Type B pancreatic cell (in vitro differentiated cells): Measurements from ENCODE around the gene ALLC. TPM values are rescaled to one million over a fixed set of nuclear protein-coding genes. Genes with fewer than 3 reads are reported as not detected.
A peak's percentile ranks its signal among the peaks of the same experiment; 100 is the strongest.
"Not testable (repeated sequence)": the region's sequence is repeated elsewhere in the genome, so short reads cannot be mapped to it uniquely, and the experiment has no call there.

Experiments
- DNase-seq: peaks from one replicate; pipeline ENCODE4 v3.0.0; 2021; ENCODE audit warnings: mixed read lengths; ENCODE audit not compliant: unreplicated experiment; ENCODE audit errors: extremely low spot score
- H3K27ac Mint-ChIP-seq: 2 replicates; pipeline ENCODE4 v1.8.0; 2021; ENCODE audit warnings: mild to moderate bottlenecking, mixed read lengths
- H3K27me3 Mint-ChIP-seq: 2 replicates; pipeline ENCODE4 v1.8.0; 2021; ENCODE audit warnings: mixed read lengths
- H3K36me3 Mint-ChIP-seq: 2 replicates; pipeline ENCODE4 v1.8.0; 2021; ENCODE audit warnings: mixed read lengths
- H3K4me1 Mint-ChIP-seq: one replicate; pipeline ENCODE4 v1.8.0; 2021; ENCODE audit warnings: mixed read lengths; ENCODE audit not compliant: unreplicated experiment
- H3K4me3 Mint-ChIP-seq: 2 replicates; pipeline ENCODE4 v1.8.0; 2021; ENCODE audit warnings: mild to moderate bottlenecking, mixed read lengths
- H3K9me3 Mint-ChIP-seq: 2 replicates; pipeline ENCODE4 v1.8.0; 2021; ENCODE audit warnings: mixed read lengths
- CTCF ChIP-seq: fragments of 200-600 bp; sonication (generic); conservative IDR thresholded peaks from 2 replicates; pipeline ENCODE4 v1.5.0; 2021; ENCODE audit warnings: antibody characterized with exemption, mild to moderate bottlenecking
- total RNA-seq: library from RNA; stranded (reverse); gene quantifications from 2 replicates; pipeline ENCODE4 v1.2.1, GENCODE V29; 2021; ENCODE audit warnings: low replicate concordance

ALLC gene
- total RNA-seq, 1 donor from 2014 or later: not detected

GRCh38 chr2:3633982-3634595 lies 23.9 kb upstream of the ALLC start:
- DNase-seq: peak; percentile 50
- Mint-ChIP-seq H3K4me3 (no peak overlapping the region), H3K36me3 (no peaks in the 10 kb centered on the region), H3K9me3 (no peaks in the 10 kb centered on the region), H3K4me1 (peaks cover 4% of the 10 kb centered on the region), H3K27me3 (peaks cover 15% of the 10 kb centered on the region), H3K27ac (no peak overlapping the region)
- TF ChIP-seq CTCF: no peak

- H3K27me3 Mint-ChIP-seq: peaks cover 15% of the 10 kb centered on the region
- H3K36me3 Mint-ChIP-seq: no peaks in the 10 kb centered on the region
- H3K4me3 Mint-ChIP-seq: no peak overlapping the region
- no peak overlapping the region for H3K27ac Mint-ChIP-seq
- peak; percentile 57 for DNase-seq
- H3K9me3 Mint-ChIP-seq: no peaks in the 10 kb centered on the region
- no peak for TF ChIP-seq CTCF
- peaks cover 4% of the 10 kb centered on the region for H3K4me1 Mint-ChIP-seq
Observed at GRCh38 chr2:3634596-3635121, 23.3 kb upstream of the ALLC start.

GRCh38 chr2:3635171-3635974 lies 22.6 kb upstream of the ALLC start:
- peak; percentile 66 for DNase-seq
- no peak for TF ChIP-seq CTCF
- H3K27ac Mint-ChIP-seq: no peak overlapping the region
- peaks cover 15% of the 10 kb centered on the region for H3K27me3 Mint-ChIP-seq
- H3K4me1 Mint-ChIP-seq: peaks cover 4% of the 10 kb centered on the region
- no peak overlapping the region for H3K4me3 Mint-ChIP-seq
- no peaks in the 10 kb centered on the region for H3K9me3 Mint-ChIP-seq
- no peaks in the 10 kb centered on the region for H3K36me3 Mint-ChIP-seq

- H3K27me3 Mint-ChIP-seq: peaks cover 15% of the 10 kb centered on the region
- not testable (repeated sequence) for H3K27ac Mint-ChIP-seq
Observed at GRCh38 chr2:3635975-3636327, 22.0 kb upstream of the ALLC start.

GRCh38 chr2:3636586-3637310 lies 21.3 kb upstream of the ALLC start:
- H3K9me3 Mint-ChIP-seq: no peaks in the 10 kb centered on the region
- no peaks in the 10 kb centered on the region for H3K36me3 Mint-ChIP-seq
- no peak overlapping the region for H3K4me3 Mint-ChIP-seq
- no peak for TF ChIP-seq CTCF
- no peak overlapping the region for H3K27ac Mint-ChIP-seq
- peaks cover 15% of the 10 kb centered on the region for H3K27me3 Mint-ChIP-seq
- peaks cover 4% of the 10 kb centered on the region for H3K4me1 Mint-ChIP-seq
- peak; percentile 45 for DNase-seq

More at GRCh38 chr2:3635975-3636327, 22.0 kb upstream of the ALLC start:
- not testable (repeated sequence) for H3K9me3 Mint-ChIP-seq, H3K4me1 Mint-ChIP-seq, H3K4me3 Mint-ChIP-seq, H3K36me3 Mint-ChIP-seq
- peak; percentile 48 for DNase-seq
